Measurements from ENCODE around the gene CAMK2G. TPM values are rescaled to one million over a fixed set of nuclear protein-coding genes. Genes with fewer than 3 reads are reported as not detected.

The CAMK2G gene
- polyA plus RNA-seq, 3 donors = 1.7 to 60.7 (median 3.0) TPM

DNA sequence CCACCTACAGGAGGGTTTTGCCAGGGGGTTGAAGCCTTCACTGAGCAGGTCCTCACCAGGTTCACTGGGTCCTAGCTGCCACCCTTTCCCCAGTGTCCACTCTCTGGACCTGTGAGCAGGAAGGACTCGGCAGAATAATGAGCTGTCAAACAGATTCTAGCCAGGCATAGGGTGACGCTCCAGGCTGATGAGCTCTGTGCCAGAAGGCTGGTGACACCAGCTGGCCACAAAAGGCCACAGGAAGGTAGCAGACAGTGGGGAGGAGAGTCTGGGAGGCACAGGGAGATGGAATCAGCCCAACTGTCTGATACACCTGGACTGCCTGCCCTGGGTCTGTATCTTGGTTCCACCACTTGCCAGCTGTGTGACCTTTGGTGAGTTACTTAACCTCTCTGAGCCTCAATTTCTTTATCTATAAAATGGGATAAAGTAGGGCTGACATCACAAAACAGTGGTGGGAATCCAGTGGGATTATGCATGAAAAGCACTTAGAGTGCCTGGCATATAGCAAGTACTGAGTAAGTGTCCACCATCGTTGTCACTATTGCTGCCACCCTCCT lies 36.3 kb downstream of the CAMK2G start:
- peak overlapping the region in 3 of 7 donors; percentile 32 to 63 (median 63) for H3K27ac Mint-ChIP-seq
- Histone ChIP-seq H4K20me1 (ENCODE audit: insufficient read depth, low read length) (peaks cover 6% of the 10 kb centered on the region), H3K4me3 (replicated peaks in 1 of 3; ENCODE audit: low read depth in 2 of 3, low read length in 3 of 3) (no peak overlapping the region), H3K4me1 (ENCODE audit: control insufficient read depth in 1 of 2, insufficient read depth in 2 of 2, low read length in 2 of 2) (peaks cover 2 to 5% of the 10 kb centered on the region in 2 donors), H3K36me3 (replicated peaks in 1 of 2; ENCODE audit: control insufficient read depth in 1 of 2, insufficient read depth in 2 of 2, low read length in 2 of 2) (peaks cover 76 to 90% of the 10 kb centered on the region in 2 donors), H3K27me3 (ENCODE audit: control insufficient read depth in 2 of 2, insufficient read depth in 2 of 2, low read length in 2 of 2) (no peaks in the 10 kb centered on the region), H3K79me2 (ENCODE audit: insufficient read depth, low read length) (no peaks in the 10 kb centered on the region), H2AFZ (ENCODE audit: insufficient read depth, low read depth, low read length, poor library complexity, severe bottlenecking) (no peak overlapping the region), H3K27ac (ENCODE audit: low read depth in 1 of 2, low read length in 2 of 2) (no peak overlapping the region), H3K4me2 (replicated peaks; ENCODE audit: extremely low read depth, low read length, poor library complexity, severe bottlenecking) (no peak overlapping the region), H3K9ac (ENCODE audit: insufficient read depth, low read length, poor library complexity, severe bottlenecking) (no peak overlapping the region), H3K9me3 (replicated peaks in 1 of 2; ENCODE audit: control insufficient read depth in 1 of 2, insufficient read depth in 1 of 2, low read length in 2 of 2) (no peaks in the 10 kb centered on the region)
- peaks cover 0 to 1% (median 0%) of the 10 kb centered on the region in 7 donors for H3K9me3 Mint-ChIP-seq
- no peak for DNase-seq
- peaks cover 70 to 87% of the 10 kb centered on the region in 2 donors for H3K36me3 Mint-ChIP-seq
- WGBS (ENCODE audit: insufficient coverage) = 100% methylated on average over 2 of the region's 3 CpGs
- TF ChIP-seq, protein P1, sequence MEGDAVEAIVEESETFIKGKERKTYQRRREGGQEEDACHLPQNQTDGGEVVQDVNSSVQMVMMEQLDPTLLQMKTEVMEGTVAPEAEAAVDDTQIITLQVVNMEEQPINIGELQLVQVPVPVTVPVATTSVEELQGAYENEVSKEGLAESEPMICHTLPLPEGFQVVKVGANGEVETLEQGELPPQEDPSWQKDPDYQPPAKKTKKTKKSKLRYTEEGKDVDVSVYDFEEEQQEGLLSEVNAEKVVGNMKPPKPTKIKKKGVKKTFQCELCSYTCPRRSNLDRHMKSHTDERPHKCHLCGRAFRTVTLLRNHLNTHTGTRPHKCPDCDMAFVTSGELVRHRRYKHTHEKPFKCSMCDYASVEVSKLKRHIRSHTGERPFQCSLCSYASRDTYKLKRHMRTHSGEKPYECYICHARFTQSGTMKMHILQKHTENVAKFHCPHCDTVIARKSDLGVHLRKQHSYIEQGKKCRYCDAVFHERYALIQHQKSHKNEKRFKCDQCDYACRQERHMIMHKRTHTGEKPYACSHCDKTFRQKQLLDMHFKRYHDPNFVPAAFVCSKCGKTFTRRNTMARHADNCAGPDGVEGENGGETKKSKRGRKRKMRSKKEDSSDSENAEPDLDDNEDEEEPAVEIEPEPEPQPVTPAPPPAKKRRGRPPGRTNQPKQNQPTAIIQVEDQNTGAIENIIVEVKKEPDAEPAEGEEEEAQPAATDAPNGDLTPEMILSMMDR (IDR thresholded peaks at IDR 0.05) = no peak
- intact Hi-C loops (cut with micrococcal nuclease) = no loop called here
- no peaks in the 10 kb centered on the region for H3K27me3 Mint-ChIP-seq (ENCODE audit: low read depth in 3 of 3)
- no peak overlapping the region for H3K4me3 Mint-ChIP-seq
- H3K4me1 Mint-ChIP-seq = peaks cover 4% of the 10 kb centered on the region

DNA sequence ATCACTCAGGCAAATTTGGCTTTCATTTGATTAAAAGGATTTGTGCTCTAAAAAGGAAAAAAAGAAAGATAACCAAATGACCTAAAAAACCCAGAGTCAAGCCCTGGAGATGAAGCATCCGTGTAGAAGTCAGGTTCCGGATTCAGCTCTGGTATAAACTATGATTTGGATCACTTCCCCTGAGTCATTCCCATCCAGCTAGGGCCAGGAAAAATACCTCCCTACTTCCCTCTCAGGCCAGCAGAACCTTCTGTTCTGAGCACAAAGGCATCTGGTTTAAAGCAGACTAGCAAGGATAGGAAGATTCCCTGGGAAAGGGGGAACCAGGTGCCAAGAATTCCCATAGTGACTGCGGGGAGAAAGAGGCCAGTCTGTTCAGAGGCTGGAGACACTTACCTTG lies 37.3 kb downstream of the CAMK2G start:
- H3K27ac Mint-ChIP-seq = no peak overlapping the region
- H3K4me3 Mint-ChIP-seq = no peak overlapping the region
- peaks cover 61 to 84% of the 10 kb centered on the region in 2 donors for H3K36me3 Mint-ChIP-seq
- H3K79me2 ChIP-seq (ENCODE audit: insufficient read depth, low read length) = no peaks in the 10 kb centered on the region
- no peaks in the 10 kb centered on the region for H3K27me3 Mint-ChIP-seq (ENCODE audit: low read depth in 3 of 3)
- DNase-seq = no peak
- peaks cover 6% of the 10 kb centered on the region for H4K20me1 ChIP-seq (ENCODE audit: insufficient read depth, low read length)
- intact Hi-C loops (cut with micrococcal nuclease) = no loop called here
- H3K4me1 ChIP-seq (ENCODE audit: control insufficient read depth in 1 of 2, insufficient read depth in 2 of 2, low read length in 2 of 2) = no peaks in the 10 kb centered on the region
- H3K4me3 ChIP-seq (replicated peaks in 1 of 3; ENCODE audit: low read depth in 2 of 3, low read length in 3 of 3) = no peak overlapping the region
- H3K9ac ChIP-seq (ENCODE audit: insufficient read depth, low read length, poor library complexity, severe bottlenecking) = no peak overlapping the region
- H2AFZ ChIP-seq (ENCODE audit: insufficient read depth, low read depth, low read length, poor library complexity, severe bottlenecking) = no peak overlapping the region
- no peak overlapping the region for H3K27ac ChIP-seq (ENCODE audit: low read depth in 1 of 2, low read length in 2 of 2)
- H3K4me2 ChIP-seq (replicated peaks; ENCODE audit: extremely low read depth, low read length, poor library complexity, severe bottlenecking) = no peak overlapping the region
- no peaks in the 10 kb centered on the region for H3K9me3 ChIP-seq (replicated peaks in 1 of 2; ENCODE audit: control insufficient read depth in 1 of 2, insufficient read depth in 1 of 2, low read length in 2 of 2)
- H3K27me3 ChIP-seq (ENCODE audit: control insufficient read depth in 2 of 2, insufficient read depth in 2 of 2, low read length in 2 of 2) = no peaks in the 10 kb centered on the region
- H3K9me3 Mint-ChIP-seq = peaks cover 0 to 1% (median 0%) of the 10 kb centered on the region in 7 donors
- WGBS (ENCODE audit: insufficient coverage) = 100% methylated on average over 2 of the region's 3 CpGs
- no peaks in the 10 kb centered on the region for H3K4me1 Mint-ChIP-seq
- TF ChIP-seq, protein P1 (IDR thresholded peaks at IDR 0.05) = no peak
- H3K36me3 ChIP-seq (replicated peaks in 1 of 2; ENCODE audit: control insufficient read depth in 1 of 2, insufficient read depth in 2 of 2, low read length in 2 of 2) = peaks cover 69 to 90% of the 10 kb centered on the region in 2 donors
